Fibroblast of peridontal ligament (primary cell): Measurements from ENCODE around the gene GRXCR1.

ENCODE experiments used
- DNase-seq: peaks from one replicate; pipeline ENCODE4 v3.0.0-alpha.2; 2010; ENCODE audit errors: extremely low read depth

Gene GRXCR1

DNA sequence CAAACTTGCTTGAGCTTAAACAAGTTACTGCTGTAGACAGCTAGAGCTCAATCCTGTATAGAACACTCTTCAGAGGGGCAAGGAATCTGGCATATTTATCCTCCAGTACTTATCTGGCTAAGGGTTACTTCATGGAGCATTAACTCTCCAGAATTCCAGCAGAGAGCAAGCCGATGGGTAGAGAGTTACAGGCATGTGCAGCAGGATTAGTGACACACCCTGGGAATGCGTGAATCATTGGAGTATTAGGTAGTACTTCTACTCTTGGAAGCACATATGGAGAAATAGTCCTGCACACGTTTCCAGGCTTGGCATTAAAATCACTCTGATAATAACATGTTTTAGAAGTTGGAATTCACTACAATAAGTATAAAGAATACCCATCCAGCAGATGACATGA is 35.4 kb downstream of the GRXCR1 start:
- no peak for DNase-seq

DNA sequence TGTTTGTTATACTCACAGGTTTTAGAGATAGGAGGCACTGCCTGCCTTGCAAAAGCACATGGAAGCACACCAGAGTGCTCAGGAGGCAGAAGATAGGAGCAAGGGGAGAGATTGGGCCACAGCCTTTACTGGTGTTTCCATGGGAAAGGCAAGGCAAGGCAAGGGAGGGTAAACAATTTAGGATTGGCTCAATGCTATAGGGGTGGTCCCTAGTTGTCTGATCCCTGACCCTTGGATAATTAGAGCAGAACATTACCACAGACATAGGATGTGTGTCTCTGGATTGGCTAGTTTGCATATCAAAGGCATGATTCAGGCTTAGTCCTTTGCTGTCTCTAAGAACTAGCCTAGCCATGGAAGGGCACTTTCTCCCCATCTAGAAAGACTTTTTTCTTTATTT is 36.1 kb downstream of the GRXCR1 start:
- DNase-seq, result no peak

DNA sequence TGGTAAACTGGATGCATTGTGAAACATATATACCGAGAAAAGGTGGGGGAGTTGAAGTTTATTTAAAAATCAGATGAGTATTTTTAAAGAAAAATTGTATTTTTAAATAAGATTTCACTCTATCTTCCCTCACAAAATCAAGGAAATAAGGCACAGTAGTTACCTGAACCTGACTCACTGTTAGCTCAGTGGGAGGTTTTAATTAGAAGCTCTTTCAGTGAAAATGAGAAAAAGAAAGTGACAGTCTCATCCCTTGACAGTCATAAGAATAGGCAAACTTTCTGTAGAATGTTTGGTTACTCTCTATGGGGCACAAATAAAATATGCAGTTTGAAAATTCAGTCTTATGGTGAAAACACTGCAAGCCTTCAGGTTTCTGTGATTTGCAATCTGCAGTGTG is 49.7 kb downstream of the GRXCR1 start:
- DNase-seq, result no peak

DNA sequence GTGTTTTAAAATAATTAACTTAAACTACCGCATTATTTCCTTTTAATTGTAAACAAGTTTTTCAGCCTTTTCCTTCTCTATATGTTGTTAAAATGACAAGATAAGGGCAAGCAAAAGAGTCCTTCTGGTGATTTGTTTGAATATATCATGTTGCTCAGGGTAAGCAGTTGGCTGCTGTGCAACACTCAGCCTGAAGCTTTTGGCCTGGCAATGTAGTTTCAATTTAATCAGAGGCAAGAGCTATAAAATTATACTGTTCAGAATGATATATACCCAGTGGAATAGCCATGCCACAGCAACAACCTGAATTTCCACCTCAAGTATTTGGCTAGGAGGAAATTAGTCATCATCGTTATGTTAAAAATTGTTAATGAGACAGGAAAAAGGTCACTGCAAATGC is 53.4 kb downstream of the GRXCR1 start:
- no peak for DNase-seq

DNA sequence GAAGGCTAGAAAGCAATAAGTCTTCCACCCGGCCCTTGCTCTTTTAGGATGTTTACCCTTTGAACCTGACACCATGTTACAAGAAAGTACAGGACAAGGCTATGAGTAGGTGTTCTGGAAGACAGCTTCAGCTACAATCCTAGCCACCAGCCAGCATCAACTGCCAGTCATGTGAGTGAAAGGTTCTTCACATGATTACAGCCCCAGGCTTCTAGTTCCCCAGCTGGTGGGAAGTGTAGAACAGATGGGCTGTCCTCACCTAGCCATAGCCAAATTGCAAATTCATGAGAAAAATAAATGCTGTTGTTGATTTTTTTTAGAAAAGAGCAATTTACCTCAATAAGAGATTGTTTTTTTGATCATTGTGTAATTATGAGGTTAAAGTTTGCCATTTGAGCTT is 60.8 kb downstream of the GRXCR1 start:
- no peak for DNase-seq

DNA sequence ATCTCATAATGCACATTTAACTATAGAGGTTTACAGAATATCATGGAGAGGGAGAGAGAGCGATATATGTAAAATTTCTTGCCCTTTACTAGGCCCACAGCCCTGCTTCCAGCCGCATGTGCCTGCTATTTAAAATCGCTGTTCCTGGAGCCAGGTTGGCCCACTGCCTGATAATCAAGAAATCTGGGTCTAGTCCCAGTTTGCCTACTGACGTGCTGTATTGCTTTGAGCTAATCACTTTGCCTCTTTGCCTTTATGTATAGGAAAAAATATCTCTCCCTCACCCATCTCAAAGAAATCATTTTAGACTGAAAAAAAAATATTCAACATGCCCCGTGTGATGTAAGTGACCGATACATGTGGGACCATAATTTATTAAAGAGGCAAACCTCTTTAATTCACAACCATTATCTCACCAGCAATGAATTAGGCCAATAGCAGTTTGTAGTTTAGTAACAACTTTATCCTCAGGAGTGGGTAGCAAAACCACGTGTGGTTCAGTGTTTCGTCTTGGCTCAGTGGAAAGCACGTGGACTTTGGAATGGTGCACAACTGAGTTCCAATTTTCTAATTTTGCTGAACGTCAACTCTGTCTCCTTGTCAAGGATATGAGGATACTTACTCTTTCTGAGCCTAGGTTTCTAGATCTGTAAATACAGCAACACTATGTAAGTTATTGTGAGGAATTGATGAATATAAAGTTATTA is 62.6 kb downstream of the GRXCR1 start:
- DNase-seq, result no peak

DNA sequence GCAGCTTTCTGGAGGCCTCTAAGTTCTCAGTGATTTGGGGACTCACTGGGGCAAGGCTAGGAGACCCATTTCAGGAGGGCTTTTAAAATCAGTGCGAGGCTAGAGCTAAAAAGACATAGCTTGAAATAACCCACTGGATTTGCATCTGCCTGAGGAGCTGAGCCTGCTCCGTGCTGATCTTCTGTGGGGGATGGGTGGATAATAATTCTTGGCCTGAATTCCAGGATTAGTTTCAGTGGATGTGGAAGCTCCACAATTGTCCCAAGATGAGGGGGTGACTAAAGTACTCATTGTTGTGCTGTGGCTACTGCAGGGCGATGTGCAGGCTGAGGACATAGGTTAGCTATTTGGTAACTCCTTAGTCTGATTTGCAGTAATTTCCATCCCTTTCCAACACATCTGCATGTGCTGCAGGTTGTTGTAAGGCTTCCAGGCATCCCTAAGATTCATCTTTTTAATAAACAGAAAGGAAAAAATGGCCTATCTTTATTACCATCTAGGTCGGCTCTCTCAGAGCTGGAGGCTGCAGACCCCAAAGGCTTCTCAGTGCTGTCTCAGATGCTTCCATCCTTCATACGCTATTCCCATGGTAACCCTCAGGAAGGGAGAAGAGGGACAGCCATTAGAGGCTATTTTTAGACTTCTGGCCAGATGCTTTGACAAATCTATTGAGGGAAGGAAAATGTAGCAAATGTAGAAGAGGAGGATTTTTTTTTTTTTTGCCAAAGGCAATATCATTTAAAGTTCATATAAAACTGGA is 63.4 kb downstream of the GRXCR1 start:
- DNase-seq, result no peak

DNA sequence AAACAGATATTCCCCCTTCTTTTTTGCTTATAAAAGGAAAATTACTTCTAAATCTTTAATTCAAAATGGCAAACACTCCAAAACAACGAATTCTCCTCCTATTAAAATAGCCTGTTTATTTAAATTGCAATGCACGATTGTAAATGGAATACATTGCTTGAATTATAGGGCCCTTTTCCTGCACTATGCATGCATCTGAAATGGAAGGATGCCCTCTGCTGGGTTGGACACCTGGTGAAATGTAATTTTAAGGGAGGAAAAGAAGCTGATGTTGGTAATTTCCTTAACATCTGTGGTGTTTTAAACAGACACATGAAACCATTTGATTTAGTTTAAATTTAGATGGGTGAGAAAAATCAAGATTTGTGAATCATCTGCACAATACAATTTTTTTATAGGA is 72.8 kb downstream of the GRXCR1 start:
- DNase-seq, result no peak

DNA sequence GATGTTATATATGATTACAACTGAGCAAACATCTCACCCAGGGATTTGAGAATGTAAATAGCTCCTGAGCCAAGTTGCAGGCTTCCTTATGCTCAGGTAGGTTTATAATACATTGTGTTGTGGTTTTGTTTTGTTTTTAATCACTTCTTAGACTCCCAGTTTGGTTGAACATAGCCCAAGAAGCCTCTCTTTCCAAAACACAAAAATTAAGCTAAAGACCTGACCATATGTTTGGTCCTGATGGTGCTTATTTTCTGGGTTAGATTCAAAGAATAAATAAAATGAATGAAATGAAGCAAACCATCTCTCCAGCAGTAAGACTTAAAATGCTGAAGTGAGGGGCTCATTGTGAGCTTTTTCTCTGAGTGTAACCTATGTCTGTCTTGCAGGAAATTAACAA is 93.5 kb downstream of the GRXCR1 start:
- no peak for DNase-seq

DNA sequence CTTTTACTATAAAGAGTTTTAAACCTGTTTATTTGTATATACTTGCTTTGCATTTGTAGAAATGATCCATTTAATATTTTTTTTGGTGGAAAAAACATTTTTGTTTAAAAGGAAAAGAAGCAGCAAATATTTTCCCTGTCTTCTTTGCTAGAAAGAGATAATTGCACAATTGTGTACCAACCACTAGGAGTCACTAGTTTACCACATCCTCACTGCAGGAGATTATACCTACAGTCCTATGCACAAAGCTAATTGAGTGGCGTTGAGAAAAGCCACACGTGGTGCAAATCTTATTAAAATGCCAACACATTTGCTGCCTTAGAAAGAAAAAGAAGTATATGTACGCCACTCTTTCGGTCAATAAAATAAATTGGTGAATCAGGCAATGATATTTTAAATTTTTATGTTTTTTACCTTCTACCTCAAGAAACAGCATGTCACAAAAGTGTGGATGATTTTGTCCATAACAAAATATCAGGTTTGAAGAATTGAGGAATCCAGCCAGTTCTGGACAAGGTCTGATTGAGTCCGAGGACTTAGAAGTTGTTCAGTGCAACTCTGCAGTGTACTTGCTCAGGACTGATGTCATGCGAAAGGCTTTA is 102.9 kb downstream of the GRXCR1 start:
- peak; percentile 20 for DNase-seq

DNA sequence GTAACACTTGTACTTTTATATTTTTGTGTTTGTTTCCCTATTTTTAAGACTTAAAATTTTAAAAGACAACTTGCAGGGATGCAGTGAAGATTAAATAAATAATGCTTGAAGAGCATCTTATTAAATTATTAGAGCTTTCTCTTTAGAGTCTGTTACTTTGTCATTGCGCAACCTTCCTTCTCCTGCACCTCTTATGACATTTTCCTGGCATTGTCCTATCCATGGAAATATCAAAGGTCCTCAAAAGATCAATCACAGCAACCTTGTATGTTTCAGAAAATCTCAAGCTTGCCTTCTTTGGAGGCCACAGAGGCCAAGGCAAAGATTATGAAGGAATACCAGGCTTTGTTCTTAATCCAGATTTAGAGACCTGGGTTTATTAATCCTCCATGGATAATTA is 116.3 kb downstream of the GRXCR1 start:
- no peak for DNase-seq

DNA sequence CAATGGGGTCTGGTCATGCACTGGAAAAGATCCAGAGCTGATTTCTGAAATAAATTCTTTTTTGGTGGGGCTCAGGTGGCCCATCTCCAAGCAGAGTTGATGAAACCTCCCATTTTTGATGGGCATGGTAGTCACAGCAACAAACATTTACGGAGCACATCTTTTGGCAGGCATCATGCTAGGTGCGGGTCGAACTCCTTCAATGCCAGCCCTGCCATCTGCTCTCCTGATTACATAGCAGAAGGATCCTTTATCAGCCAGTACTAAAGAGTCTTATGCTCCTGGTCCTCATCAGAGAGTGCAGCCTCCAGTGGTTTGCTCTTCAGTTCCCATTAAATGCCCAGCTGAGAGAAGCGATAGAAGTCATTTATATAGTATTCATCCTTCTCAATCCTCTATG is 121.7 kb downstream of the GRXCR1 start:
- DNase-seq, result no peak

DNA sequence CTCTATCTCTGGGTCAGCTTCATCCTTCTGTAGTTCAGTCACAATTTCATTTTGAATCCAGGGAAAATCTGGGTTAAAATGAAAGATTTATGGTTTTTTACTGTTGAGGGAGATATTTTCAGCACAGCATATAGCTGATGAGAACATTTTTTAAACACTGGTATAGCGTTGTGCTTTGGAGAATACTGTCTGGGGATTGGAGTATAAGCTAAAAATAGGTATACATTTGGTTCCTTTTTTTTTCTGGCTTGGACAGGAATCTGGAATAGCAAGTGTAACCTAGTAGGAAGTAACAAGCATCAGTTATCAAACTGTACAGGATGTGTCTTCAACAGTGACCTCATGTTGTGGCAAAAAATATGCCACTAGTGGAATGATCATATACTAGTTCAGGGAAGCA is 149.1 kb downstream of the GRXCR1 start:
- DNase-seq, result no peak

DNA sequence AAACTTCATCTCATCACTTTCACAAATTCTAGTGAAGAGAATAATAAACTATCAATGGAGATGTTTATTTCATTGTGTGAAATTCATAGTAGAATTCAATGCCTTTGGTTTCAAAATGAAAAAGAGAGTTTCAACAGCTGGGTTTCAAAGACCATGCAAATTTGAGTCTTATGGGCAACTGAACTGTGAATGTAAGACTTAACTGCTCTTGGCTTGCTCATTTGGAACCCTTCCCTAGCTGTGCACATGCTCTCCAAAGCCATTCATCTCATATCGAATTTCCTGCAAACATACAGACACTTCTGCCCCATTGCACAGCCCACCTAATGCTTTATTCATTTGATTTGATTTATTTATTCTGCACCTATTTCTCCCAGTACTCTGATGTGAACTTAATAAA is 154.5 kb downstream of the GRXCR1 start:
- no peak for DNase-seq

DNA sequence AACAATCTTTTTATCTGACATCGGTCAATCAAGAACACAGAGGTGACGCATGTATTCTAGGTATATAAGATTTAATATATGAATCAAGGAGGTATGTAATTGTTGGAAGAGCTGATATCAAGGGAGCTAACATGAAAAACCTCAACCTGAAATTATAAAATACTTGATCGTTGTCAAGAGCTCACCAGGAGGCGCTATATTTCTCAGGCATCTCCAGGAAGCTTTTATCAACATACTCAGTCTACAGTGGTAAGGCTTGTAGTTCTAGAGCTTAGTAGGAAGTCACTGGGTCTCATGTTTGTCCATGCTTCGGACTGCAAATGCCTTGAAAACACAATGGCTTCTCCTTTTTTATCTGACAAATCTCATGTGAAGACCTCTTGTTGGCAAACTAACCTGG is 156.1 kb downstream of the GRXCR1 start:
- DNase-seq, result no peak

DNA sequence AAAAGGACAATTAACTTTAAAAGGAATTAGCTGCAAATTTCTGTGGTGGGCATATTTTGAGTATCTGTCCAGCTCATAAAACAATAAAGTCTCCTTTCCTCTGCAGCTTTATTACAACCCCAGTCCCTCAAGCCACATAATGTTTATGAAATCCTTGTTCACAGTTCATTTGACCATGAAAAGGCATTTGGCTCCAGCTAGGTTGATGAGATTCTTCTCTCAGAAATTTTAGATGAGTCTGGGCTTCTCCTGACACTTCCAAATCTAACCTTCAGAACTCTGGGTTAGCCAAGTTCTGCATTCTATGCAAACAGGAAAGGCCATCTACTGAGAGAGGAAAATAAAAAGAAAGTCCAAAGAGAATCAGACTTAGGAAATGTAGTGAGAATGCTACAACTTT is 156.8 kb downstream of the GRXCR1 start:
- DNase-seq, result no peak

DNA sequence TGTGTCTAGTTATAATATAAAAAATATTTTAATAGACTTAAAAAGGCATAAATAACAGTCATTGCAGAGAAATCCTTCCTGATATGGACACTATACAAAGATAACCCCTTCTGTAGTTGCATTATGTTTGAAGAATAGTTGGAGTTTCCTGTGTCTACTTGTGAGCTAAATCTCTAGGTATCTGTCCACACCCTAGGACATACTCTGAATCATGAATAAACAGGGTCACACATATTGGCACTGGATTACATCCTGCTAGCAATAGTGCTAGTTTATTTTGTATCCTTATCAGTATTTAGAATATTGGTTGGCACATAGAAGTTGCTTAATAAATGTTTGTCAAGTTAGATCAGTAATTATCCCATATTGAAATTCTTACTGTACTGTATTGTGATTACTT is 173.9 kb downstream of the GRXCR1 start:
- DNase-seq, result no peak

DNA sequence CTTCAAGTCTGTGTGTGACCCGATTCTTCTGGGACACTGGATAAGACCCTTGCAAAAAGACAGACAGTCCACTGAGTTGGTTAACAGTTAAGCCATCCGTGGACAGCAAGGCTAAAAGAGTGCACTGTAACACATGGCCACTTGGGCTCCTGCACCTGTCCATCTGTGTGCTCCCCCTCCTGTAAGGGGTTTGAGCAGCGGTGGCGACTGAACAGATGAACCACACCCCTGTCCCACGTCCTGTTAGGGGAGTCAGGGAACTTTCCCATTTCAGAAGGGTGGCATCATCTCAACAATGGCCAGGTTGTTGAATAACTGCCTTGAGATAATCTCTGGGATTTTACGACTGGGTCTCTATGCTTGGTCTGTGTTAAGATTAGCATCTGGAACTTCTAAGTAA is 178.6 kb downstream of the GRXCR1 start:
- DNase-seq, result no peak
